NCI-H526 treated with DMSO at 0.1 percent for 48 hours (cell line): ENCODE results near the gene TMPRSS6.

ENCODE experiments used
- DNase-seq: peaks from one replicate; lab custom pipeline; 2025; lab: John Stamatoyannopoulos, UW

Gene TMPRSS6

DNA sequence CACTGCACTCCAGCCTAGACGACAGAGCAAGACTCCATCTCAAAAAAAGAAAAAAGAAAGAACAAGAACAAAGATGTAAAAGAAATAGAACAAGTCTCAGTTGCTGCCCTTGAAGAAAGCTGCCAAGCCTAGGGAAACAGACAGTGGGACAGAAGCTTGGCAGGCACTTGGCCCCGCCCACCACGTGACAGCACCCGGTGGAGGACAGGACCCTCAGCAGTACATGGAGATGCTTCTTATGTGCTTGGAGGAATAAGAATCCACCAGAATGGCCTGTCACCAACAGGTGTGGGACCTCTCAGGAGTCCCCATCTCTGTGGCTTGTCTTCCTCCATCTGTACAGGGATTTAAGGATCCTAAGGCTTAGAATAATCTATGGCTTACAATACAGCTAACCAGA, 7.6 kb upstream of the TMPRSS6 start:
- no peak for DNase-seq

DNA sequence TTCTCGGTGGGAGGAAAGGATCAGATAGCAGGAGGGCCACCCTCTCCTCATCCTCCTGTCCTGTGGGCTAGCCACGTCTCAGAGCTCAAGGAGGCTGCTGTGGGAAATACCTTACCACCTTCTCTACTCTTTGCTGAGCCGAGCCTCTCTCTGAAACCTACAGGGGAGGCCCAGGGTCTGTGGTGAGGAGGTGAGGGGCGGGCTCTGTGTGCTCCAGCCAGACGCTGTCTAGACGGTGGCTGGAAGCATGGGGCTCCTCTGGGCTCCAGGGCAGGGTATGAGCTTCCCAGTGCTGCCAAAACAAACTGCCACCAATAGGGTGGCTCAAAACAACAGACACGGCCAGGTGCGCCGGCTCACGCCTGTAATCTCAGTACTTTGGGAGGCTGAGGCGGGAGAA, 5.5 kb upstream of the TMPRSS6 start:
- DNase-seq, result no peak

DNA sequence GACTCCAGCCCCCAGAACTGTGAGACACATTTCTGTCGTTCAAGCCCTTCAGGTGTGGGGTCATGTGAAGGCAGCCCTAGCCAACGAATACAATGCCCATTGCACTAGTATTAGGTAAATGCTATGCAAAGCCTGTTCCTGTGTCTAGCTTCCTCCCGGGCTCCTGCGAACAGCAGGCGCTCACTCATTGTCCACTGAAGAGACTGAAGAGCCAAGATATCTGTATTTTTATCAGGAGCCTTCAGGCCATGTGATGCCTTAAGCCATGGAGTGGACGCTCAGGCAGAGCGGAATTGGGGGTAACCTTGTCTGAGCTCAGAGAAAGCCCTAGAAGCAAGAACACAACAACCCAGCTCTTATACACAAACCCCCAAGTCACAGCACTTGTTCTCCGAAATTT, 4.2 kb upstream of the TMPRSS6 start:
- DNase-seq, result no peak

DNA sequence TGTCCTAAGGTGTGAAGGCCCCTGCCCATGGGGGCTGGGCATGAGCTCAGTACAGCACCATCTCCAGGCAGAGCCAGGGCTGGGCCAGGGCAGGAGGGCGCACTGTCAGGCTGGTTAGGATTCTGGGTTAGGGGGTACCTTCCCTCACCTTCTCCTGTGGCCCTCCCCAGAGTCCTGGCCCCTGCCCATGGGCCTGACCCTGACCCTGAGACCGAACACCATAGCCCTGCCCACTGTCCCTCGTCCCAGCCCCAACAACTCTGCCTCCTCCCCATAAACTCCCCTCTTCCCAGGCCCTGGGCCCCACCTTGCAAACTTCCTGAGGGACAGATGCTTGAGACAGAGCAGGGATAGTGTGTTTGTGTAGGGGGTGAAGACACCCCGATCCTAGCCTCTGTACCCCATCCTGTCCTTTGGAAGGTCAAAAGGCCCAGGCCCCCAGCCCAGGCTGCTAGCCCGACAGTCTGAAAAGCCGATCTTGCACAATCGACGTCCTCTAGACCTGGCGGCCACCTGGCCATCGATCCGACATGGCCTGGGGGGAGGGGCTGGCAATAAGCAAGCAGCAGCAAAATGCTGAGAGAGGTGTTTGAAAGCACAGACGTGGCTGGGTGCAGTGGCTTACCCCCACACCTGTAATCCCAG, 2.7 kb upstream of the TMPRSS6 start:
- no peak for DNase-seq

DNA sequence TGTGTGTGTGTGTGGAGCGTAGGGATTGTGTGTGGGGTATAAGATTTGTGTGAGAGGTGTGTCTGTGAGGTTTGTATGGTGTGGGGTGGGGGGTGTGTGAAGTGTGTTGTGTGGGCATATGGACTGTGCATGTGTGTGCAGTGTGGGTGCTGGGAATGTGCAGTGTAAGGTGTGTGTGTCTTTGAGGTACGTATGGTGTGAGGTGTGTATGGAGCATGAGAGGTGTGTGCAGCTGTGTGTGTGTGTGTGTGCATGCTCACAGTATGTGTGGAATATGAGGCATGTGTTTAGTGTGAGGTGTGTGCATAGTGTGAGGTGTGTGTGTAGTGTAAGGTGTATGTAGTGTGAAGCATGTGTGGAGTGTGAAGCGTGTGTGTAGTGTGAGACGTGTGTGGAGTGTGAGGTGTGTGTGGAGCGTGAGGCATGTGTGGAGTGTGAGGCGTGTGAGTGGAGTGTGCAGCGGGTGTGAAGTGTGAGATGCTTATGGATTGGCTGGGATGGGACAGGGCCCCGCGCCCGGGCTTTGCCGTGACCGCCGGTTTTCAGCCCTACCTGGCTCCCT, 1.7 kb upstream of the TMPRSS6 start:
- no peak for DNase-seq

DNA sequence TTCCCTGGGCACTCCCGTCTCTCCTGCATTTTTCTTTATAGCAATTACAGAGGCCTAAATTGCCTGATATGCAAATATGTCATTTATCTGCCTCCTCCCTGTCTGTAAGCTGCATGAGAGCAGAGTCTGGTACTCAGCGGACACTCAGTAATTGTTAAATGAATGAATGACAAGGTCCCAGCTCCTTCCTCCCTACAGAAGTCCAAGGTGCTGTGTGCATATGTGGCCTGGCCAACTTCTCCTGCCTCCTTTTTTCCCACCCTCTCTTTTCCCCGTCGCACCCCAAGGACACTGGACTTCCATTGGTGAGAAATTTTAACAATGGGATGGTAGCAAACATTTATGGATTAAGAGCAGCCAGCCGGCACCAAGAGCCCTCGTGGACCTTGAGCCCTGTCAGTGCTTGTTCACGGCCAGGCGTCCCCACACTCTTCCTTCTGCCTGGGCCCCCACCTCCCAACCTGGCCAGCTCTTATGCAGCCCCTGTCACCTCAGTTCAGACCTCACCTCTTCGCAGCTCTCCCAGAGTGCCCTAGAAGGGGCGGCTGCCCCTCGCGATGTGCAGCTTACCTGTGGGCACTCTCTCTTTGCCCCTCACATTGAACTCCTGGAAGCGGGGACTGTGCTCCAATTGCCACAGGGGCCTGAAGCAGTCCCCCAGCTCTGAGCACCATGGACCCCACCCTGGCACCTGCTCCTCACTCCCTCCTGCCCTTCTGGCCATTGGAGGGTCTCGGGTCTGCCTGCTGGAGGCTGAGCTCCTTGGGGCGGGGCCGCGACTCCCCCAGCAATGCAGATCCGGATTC, 1.5 kb downstream of the TMPRSS6 start:
- DNase-seq, result no peak

DNA sequence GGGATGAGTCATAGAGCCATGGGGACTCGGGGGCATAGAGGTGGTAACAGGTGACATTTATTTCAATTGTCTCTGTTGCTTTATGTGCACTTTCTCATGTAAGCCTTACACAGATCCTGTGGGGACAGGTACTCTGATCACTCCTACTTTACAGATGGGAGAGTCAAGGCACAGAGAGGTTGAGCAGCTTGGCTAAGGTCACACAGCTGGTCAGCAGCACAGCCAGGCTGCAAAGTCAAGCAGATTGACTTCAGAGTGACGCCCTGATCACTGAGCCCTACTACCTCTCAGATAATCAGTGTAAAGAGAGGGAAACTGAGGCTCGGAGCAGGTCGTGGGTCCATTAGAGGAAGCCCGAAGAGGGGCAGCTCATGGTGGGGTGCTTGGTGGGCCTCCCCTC, 3.5 kb downstream of the TMPRSS6 start:
- no peak for DNase-seq

DNA sequence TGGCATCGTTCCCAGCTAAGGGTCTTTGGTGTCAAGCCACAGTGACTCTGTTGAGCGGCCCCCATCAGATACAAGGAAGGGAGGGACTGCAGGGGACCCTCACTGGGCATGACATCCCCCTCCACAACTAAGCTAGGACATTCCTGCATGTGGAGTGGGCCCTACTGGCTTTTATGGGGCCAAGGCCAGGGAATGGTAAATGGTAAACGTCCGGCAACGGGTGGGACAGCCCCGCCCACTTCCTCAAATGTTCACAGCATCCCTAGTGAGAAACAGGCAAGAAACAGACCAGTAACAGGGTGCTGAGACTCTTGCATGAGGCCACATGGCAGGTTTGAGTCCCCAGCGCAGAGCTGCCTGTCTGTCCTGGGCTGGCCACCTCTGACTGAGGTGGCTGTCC, 4.4 kb downstream of the TMPRSS6 start:
- DNase-seq, result no peak

DNA sequence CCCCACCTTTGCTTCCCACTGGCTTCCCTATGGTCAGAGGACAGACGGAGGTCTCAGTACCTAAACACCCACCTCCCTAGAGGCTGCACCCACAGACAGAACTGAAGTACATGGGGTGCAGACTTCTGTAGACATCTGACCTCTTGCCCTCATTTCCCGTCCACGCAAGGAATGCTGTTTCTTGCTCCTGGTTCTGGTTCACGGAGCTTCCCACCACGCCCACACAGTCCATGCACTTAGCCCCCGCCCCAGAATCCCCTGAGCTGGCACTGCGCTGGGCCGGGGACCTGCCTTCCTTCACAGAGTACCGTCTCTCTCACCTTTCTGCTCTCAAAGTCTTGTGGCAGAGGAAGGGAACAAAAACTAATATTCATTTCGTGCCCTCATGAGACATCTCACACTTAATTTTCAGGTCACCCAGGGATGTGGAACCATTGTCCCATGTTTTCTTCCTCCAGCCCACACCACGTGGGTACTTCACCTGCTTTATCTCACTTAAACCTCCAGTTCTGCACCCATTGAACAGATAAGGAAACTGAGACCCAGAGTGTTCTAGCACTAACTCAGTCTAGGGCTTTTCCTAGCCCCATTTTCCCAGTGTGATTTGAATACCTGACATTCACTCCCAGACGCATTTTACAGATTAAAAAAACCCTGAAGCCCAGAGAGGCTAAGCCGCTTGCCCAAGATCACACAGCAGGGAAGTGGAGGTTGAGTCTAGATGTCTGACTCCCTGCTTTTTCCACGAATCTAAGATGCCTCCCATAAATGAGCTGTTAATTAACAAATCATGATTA, 5.7 kb downstream of the TMPRSS6 start:
- DNase-seq, result no peak

DNA sequence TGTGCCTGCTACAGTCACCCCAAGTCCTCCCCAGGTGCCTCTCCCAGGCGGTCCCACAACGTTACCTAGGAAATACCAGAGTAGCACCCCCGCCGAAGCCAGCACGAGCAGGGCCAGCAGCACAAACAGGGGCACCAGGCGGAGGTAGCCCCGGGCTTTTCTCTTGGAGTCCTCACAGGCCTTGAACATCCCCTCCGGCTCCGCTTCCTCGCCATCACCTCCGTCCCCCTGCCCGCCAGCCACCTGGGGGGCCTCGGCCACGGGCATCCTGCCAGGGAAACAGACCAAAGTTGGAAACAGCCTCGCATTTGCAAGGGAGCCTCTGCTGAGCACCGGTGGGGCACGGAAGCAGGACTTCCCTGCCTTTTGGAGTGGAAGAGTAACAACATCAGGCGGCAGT, 6.4 kb downstream of the TMPRSS6 start:
- DNase-seq, result no peak

DNA sequence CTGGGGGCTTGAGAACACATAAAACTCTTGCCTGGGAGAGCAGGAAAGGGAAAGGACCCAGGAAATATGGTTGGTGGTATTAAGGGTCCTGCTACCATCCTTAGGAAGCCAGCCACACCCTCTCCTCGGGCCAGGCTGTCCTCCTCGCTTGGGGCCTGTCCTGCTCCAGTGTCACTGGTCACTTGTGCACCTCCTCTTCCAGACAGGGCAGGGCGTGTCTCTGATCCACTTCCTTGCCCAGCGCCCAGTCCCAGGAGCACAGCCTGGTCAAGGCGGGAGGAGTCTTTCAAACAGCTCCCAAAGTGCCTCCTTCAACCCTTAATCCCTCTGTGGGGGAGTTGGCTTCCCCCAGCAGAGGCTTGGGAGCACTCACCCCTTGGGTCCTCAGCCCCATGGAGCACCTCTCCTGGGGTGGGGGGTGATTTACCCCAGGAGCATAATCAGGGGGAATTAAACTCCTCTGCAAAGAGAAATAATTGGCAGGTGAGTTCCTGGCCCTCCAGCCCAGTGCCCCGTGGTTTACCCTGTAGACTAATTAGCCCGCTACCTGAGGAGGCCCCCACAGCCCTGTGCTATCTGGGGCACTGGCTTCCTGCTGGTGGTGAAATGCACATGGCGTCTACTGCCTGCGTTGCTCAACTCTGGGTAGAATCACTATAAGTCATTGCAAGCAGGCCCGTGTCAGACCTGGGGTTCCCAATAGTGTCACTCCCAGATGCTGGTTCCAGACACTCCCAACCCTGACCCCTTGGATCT, 8.0 kb downstream of the TMPRSS6 start:
- no peak for DNase-seq

DNA sequence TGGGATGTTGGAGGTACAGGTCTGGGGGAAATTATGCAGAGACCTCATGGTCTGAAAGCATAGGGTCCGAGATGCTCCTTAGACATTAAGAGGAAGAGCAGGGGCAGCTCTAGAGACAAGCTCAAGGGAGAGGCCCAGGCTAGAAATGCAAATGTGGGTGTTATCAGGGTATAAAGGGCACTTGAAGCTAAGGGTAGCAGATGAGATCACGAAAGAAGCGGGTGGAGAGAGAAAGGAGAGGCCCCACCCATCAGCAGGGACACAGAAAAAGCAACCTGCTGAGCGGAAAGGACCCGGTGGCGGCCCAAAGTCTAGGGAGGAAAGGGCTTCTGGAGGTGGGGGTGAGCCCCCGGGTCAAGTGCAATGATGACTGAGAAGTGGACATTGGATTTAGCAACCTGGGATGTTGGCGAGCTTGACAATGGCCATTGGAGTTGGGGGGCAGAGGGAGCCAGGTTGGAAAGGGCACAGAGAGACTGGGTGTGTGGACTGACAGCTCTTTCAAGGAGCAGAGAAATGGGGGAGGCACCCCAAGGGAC, 8.9 kb downstream of the TMPRSS6 start:
- DNase-seq, result no peak

DNA sequence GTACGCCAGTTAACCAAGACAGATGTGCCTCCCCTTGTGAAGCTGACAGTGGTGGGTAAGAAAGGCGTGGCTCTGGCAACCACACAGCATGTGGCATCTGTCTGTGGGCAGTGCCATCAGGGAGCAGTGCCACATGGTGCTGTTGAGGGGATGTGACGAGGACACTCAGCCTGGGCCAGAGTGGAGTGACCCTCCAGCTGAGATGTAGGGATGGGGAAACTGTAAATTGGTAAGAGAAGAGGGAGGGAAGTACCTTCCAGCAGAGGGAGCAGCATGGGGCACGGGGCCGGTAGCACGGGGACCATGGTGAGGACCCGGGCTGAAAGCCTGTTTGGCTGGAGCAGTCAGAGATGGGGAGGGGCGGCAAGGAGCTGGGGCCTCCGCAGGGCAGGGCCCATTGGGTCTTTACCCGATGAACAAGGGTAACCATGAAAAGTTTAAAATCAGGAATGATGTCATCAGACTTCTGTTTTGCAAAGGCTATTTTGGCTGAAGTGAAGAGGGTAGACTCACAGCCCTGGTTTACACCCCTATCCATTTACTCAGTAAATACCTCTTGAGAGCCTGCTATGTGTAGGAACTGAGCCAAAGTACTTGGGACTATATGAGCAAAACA, 10.4 kb downstream of the TMPRSS6 start:
- DNase-seq, result no peak

DNA sequence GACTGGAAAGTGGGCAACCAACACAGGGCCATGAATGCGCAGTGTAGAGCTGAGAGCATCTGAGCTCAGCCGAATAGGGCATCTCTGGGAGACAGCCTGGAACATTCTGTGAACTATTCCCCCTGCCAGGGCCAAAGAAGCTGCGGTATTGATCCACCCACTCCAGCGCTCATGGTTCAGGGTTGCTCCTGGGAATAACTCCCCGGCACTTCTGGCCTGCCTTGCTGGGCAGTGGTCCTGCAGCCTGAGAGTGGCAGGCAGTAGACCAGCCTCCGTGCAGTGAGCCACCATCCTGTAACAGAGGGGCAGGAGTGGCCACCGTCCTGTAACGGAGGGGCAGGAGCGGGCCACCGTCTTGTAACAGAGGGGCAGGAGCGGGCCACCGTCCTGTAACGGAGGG, 12.2 kb downstream of the TMPRSS6 start:
- DNase-seq, result no peak

DNA sequence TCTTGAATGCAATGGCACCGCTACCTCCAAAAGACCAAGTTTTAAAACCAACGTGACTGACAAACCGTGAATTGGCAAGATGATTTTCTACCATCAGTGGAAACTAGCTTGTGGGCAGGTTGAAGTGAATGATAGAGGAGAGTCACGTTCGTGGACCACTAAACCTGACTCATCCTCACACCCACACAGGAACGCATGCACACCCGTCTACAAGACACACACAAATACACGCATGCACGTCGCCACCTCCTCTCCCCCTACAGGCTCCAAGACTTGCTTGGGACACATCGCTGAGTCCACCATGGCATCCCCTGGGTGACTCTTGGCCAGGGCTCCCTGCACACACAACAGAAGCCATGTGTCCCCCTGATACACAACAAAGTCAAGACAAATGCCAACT, 14.4 kb downstream of the TMPRSS6 start:
- no peak for DNase-seq

DNA sequence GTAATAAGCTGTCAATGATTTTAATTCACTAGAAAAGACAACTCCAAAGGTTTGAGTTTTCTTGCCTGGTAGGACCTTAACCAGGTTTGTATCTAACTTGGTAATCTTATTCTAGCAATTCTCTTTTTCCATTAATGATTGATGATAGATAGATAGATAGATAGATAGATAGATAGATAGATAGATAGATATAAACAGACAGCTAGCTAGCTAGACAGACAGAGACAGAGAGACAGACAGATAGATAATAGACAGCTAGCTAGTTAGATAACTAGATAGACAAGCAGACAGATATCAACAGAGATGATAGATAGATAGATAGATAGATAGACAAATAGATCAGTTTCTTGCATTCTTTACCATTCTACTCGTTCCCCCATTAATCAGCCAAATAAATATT, 15.3 kb downstream of the TMPRSS6 start:
- DNase-seq, result no peak

DNA sequence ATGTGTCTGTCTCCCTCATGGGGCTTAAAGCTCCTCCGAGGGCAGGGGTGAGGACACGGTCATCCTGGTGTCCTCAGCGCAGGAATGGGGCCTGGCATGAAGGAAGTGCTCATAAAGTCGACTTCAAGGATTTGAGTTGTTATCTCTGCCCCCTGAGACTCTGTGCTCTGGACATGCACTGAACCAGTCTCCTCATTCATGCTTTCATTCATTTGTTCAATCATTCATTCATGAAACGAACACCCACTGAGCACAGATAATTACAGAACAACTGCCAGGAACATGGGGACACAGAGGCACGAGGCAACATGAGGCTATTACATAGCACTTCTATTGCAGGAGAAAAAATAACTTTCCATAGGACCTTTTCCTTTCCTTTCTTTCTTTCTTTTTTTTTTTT, 16.5 kb downstream of the TMPRSS6 start:
- no peak for DNase-seq

DNA sequence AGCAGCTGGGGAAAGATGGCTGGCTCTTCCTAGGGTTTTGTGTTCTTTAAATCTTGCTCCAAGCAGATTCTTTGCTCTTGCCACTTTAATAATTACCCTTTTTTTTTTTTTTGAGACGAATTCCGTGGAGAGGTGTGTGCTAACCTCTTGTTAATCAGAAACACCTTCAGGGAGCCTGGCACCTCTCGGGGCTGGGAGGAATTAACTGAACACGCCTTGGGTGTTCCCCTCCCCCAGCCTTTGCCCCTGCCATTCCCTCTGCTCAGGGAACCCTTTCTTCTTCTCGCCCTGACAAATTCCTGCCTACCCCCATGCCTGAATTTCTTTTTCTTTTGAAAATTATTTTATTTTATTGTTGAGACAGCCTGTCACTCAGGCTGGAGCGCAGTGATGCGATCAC, 17.5 kb downstream of the TMPRSS6 start:
- no peak for DNase-seq

DNA sequence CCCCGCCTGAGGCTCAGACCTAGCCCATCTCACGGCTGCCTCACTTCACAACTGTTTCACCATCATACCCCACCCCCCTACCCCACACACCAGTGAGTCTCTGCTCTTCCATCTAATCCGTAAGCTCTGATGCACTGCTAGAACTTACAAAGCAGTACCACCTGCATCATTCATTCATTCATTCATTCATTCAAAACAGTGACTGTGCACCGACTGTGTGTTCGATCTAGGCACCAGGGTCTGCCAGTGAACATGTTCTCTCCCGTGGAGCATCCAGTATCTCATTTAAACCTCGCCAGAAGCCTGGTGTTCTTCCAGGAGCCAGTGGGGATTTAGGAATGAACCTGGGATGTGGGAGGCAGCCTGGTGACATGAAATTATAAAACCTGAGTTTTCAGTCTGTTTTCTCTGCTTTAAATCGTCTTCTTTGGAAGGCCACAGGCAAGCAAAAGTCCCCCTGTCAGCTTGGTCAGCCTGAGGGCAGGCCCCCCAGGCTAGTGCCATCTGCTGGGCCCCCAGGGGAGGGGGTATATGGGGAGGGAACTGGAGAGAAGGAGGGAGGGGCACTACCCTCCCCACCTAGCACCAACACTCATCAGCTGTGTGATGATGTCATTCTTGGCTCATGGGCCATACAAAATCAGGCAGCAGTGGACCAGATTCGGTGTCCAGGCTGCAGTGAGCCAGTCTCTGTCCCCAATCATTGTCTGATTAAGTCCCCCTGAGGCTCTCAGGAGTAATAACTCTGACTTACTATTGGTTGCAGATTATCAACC, 18.4 kb downstream of the TMPRSS6 start:
- DNase-seq, result no peak

DNA sequence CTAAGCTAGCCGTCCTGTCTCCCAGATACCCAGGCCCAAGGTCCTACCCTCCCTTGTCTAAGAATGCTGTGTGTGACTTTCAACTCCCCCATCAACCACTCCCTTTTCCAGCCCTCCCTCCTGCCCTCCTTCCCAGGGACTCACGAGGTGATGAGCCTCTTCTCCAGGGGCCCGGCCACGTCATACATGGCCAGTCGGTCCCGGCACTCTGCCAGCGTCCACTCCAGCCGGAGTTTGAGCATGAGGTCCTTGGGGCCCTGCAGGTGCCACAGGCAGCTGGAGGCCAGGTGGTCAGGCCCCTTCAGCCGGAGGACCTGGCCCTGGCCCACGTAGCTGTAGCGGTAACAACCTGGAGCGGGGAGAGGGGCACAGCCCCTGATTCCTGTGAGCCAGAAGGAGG, 20.1 kb downstream of the TMPRSS6 start:
- DNase-seq, result no peak
